AG04449 (cell line): ENCODE results near the gene BRPF3.

Source experiments
- CTCF ChIA-PET: fragments of 350-600 bp; formaldehyde crosslinking; extraction: SDS; loops from one replicate; lab custom pipeline; 2021; ENCODE audit warnings: antibody characterized with exemption; lab: Yijun Ruan, JAX
- POLR2A ChIA-PET: fragments of 400-600, 350-600 bp; formaldehyde crosslinking; extraction: SDS; loops from one replicate; lab custom pipeline; 2020; ENCODE audit warnings: antibody characterized with exemption, inconsistent platforms; lab: Yijun Ruan, JAX
- DNase-seq: peaks from one replicate; pipeline ENCODE4 v3.0.0-alpha.2; 2010; ENCODE audit warnings: low read depth, low spot score
- H3K4me3 ChIP-seq: 2 replicates; pipeline ENCODE4 v1.5.1; 2011; ENCODE audit warnings: low read depth, mild to moderate bottlenecking, control low read depth, low read length
- TF ChIP-seq, protein P1 (sequence below): IDR thresholded peaks from one replicate; pipeline ENCODE4 v1.5.1; 2011; ENCODE audit warnings: mild to moderate bottlenecking, moderate library complexity, low read length, control low read depth, inconsistent platforms; ENCODE audit not compliant: insufficient read depth; ENCODE audit errors: missing control alignments

Gene BRPF3

DNA sequence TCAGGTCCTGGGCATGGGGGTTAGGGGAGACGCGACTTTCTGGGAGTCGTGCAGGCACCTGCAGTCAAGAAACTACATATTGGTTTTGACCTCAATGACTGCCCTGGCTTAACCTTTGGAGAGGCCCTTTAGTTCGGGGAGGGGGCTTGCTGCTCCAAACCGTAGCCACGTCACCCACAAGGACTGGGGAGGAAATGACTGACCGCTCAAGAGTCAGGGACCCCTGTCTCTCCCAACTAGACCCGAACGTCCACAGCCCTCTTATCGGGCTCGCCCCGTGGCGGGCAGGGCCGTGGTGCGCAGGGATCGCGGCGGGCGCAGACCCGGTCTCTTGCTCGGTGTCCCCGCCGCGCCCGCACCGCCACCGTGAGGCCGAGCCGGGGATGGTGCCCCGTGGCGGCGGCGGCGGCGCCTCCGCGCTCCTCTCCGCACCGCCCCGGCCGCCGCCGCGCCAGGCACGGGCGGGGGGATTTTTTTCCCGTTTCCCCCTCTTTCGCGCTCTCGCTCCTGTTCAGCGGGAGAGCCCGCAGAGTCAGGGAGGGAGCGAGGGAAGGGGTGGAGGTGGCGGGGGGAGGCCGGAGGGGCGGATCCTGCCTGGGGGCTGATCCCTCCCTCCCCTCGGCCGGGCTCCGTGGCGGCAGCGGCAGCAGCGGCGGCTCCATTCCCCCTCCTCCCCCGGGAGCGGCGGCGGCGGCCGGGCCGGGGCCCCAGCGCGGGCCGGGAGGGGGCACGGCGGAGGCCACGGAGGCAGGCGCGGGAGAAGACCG is at the start of gene BRPF3:
Gene BRPF3 (plus strand): TSS at position 632 of the 767 bp plus-strand sequence. CDS start 3,579 bp downstream, outside the sequence.
- ChIA-PET CTCF (no interaction called here), POLR2A (interaction anchor here (0.5 kb wide), 1 partner anchor 9 kb away, joined by 4 read pairs; no protein-coding TSS in a partner anchor)
- TF ChIP-seq, protein P1, sequence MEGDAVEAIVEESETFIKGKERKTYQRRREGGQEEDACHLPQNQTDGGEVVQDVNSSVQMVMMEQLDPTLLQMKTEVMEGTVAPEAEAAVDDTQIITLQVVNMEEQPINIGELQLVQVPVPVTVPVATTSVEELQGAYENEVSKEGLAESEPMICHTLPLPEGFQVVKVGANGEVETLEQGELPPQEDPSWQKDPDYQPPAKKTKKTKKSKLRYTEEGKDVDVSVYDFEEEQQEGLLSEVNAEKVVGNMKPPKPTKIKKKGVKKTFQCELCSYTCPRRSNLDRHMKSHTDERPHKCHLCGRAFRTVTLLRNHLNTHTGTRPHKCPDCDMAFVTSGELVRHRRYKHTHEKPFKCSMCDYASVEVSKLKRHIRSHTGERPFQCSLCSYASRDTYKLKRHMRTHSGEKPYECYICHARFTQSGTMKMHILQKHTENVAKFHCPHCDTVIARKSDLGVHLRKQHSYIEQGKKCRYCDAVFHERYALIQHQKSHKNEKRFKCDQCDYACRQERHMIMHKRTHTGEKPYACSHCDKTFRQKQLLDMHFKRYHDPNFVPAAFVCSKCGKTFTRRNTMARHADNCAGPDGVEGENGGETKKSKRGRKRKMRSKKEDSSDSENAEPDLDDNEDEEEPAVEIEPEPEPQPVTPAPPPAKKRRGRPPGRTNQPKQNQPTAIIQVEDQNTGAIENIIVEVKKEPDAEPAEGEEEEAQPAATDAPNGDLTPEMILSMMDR, result peak; percentile 48
- DNase-seq, result no peak
- H3K4me3 ChIP-seq, result peak within 1 kb of the TSS; percentile 74

DNA sequence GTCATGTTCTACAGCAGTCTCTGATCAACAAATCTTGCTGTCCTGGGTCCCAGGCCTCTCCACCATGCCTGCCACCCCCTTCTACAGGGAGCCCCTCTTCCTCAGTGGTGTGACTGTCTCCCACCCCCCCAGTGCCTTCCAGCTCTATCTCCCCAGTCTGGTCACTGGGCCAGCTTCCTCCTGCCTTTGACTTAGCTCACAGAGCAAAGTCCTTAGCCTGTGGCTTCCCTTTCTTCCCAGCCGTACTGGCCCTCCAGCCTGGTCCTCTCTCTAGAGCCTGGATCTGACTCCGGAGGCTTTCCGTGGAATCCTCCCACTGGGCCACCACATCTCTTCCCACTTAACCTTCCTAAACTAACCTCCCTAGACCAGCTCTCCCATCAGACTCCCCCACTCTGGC is 49.2 kb upstream of the BRPF3 start:
- TF ChIP-seq, protein P1, result no peak
- POLR2A ChIA-PET, result no interaction called here
- DNase-seq, result no peak
- no peak overlapping the region for H3K4me3 ChIP-seq
- CTCF ChIA-PET, result no interaction called here

DNA sequence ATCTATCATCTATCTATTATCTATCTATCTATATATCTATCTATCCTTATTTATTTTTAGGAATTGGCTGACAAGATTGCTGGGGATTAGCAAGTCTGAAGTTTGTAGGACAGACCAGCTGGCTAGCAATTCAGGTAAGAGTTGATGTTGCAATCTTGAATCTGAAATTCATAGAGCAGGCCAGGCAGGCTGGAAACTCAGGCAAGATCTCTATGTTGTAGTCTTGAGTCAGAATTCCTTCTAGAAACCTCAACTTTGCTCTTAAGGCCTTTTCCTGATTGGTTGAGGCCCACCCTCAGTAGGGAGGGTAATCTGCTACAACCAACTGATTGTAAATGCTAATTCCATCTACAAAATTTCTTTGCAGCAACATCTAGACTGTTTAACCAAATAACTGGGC is 47.1 kb upstream of the BRPF3 start:
- ChIA-PET POLR2A (no interaction called here), CTCF (interaction anchor here (1.5 kb wide), 1 partner anchor 10 kb away, joined by 3 read pairs; no protein-coding TSS in a partner anchor)
- no peak for DNase-seq
- H3K4me3 ChIP-seq, result no peak overlapping the region
- TF ChIP-seq, protein P1, result no peak

DNA sequence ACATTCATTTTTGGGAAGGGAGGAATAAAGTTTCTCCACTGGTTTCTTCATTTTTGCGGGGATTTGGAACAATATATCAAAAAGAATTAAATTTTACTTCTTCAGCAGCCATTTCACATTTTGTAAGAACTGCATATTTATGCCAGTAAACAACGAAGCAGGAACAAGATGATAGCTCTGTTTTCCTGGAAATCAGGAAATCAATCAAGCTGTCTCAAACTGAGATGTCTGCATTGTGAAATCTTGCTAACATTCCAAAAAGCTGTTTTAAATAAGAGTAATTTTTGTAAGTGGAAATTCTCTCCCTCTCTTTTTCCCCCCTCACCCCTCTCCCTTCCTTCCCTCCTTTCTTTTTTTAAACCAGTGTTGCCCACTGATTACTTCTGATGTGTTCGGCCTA is 46.3 kb upstream of the BRPF3 start:
- no peak for DNase-seq
- H3K4me3 ChIP-seq, result no peak overlapping the region
- ChIA-PET POLR2A (no interaction called here), CTCF (interaction anchor here (1.5 kb wide), 1 partner anchor 11 kb away, joined by 3 read pairs; no protein-coding TSS in a partner anchor)
- TF ChIP-seq, protein P1, result no peak

DNA sequence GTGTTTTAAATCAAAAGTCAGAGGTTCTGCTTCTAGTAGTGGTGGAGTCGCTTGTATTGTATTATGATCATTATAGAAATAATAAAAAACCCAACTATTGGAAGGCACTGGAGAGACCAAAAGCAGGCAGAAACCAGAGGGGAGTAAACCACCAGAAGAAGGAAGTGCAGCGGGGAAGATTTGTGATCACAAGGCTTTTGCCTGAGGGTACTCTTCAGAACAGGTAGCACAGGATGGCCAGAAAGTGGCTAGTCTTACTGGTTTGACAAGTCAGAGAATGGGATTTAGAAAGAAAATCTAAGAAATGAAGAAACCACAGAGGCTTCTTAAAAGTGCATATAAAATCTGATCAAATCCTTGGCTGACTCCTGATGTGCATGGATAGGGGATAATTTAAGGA is 42.3 kb upstream of the BRPF3 start:
- ChIA-PET POLR2A (no interaction called here), CTCF (interaction anchor here (2.0 kb wide), 1 partner anchor 60 kb away, joined by 7 read pairs; no protein-coding TSS in a partner anchor)
- H3K4me3 ChIP-seq, result no peak overlapping the region
- TF ChIP-seq, protein P1, result no peak
- DNase-seq, result no peak

DNA sequence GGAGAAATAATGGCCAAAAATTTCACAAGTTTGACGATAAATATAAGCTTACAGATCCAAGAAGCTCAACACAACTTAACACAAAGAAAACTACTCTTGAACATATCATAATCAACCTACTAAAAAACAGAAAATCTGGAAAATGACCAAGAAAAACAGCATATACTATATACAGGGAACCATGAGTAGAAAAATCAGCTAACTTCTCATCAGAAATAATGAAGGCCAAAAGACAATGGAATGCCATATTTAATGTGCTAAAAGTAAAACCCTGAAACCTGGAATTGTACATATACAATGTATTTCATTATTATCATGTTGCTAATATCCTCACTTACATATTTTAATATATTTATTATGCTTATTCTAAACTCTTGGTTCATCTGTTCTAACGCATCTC is 40.9 kb upstream of the BRPF3 start:
- TF ChIP-seq, protein P1, result no peak
- H3K4me3 ChIP-seq, result no peak overlapping the region
- CTCF ChIA-PET, result interaction anchor here (2.0 kb wide), 1 partner anchor 61 kb away, joined by 7 read pairs; no protein-coding TSS in a partner anchor
- POLR2A ChIA-PET, result no interaction called here
- DNase-seq, result no peak
